GM21717 (cell line): ENCODE results near the gene MYOG.

Experiments used
- ATAC-seq: cut with Tn5 transposase; IDR thresholded peaks from one replicate; pipeline ENCODE4 v1.9.1; 2021; ENCODE audit warnings: mild to moderate bottlenecking, moderate library complexity; ENCODE audit not compliant: unreplicated experiment

MYOG gene

DNA sequence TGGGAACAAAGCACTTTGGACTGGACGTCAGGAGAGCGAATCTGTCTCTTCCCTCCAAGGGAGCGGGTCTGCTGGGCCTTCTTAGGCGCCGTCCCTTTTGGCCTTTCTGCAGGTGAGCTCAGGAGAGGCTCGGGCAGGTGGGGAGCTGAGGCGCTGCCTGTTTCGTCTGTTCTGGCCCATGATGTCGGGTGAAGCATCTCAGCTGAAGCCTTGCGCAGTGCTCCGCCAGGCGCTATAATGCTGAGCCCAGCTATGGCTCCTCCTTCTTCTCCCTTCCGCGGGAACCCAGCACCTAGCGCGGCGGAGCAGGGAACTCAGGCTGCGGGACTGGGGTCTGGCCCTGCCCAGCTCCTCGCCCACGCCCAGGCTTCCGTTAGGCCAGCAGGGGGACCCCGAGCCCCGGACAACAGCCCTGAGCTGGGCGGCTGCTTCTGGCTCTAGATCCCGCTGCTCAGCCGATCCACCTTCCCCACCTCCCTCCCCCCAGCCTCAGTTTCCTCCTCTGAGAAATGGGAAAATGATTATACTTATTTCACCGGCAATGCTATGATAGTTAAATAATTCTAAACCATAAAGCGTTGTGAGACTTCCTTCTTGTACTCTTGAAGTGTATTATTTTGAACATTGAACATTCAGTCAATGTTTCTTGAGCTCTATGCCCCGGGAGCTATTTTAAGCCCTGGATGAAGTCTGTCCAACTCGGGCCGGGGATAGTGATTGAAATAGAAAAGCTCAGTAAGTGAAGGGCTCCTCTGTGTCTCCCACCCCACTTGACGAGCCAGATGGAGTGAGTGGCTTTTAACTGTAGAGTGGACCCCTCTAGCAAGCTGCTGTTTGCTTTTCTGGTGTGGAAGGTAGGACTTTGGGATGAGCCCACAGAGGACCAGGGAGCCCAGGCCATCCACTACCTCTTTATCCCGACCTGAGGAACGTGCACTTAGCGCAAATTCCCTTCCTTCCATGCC, 32.1 kb upstream of the MYOG start:
- no peak for ATAC-seq

DNA sequence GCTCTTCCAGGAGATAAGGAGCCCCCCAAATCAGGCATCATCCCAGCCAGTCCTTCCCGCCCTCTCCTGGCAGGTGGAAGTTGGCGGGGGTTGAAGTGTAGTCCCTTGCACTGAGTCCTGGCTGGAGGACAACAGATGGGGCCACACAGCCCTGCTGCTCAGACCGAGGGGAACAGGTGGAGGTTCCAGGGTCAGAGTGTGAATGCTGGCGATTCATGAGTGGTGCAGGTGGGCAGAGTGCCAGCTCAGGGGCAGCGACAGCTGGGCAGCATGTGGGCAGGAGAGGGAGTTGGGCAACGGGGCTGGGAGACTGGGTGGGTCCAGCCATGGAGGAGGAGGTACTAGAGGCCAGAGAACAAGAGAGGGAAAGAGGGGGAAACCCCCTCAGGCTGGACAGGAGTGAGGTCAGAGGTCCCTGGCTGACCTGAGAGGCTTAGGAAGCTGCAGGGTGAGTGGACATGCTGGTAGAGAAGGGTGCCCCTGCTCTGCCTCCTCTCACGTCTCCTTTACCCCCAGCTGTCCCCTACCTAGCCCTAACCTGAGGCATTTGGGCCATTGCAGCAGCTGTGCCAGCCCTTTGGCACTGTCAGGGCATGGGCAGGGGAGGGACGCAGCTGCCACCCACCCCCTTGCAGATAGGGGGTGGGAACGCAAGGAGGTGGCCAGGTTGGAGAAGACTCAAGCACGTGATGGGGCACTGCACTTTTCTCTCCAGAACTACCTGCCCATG, 30.4 kb upstream of the MYOG start:
- ATAC-seq, result no peak

DNA sequence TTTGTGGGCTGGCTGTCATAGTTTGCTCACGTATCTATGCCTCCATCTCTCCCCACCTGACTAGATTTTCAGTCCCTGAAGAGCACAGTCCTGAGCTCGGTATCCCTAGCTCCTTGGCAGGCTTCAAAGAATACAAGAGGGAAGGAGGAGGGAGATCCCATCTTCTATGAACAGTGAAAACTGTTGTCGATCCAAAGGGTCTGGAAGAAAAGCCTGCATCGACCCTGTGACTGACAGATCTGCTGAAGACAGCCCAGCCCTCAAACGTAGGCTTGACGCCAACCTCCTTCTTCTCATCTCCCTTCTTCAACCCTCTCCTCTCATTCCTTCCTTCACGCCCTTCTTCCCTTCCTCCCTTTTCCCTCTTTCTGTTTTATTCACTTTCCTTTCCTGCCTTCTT, 28.4 kb upstream of the MYOG start:
- ATAC-seq, result no peak

DNA sequence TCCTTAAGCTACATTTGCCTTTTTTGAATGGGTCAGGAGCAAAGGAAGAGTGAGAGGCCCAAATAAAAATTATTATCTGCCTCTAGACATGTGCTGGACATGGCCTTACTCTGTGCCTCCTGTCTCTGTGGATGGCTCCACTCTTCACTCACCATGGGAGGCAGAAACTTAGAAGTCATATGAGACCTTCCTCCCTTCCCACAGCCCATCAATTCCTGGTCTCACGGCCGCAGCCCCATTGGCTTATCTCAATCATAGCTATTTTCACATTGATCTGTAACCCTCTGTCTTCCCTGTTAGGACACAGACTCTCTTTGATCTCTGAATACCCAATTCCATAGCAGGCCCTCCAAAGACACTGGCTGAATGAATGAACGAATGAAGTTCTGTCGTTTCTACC, 27.5 kb upstream of the MYOG start:
- ATAC-seq, result no peak

DNA sequence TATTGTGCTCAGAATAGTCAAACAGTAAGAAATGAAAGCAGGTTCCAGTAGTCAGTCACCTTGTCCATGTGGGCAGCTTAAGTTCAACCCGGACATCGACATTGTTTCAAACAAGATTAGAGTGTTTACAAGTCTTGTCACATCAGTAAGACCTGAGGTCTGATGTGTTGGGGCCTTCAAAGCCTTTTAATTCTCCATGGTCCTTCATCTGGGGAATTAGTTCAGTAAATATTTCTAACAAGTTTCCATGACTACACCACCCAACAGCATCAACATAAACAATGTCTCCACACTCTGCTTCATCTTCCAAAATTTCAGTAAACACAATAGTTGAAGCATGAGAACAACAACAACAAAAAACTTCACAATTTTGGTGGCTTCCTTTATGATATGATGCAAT, 26.7 kb upstream of the MYOG start:
- ATAC-seq, result no peak

DNA sequence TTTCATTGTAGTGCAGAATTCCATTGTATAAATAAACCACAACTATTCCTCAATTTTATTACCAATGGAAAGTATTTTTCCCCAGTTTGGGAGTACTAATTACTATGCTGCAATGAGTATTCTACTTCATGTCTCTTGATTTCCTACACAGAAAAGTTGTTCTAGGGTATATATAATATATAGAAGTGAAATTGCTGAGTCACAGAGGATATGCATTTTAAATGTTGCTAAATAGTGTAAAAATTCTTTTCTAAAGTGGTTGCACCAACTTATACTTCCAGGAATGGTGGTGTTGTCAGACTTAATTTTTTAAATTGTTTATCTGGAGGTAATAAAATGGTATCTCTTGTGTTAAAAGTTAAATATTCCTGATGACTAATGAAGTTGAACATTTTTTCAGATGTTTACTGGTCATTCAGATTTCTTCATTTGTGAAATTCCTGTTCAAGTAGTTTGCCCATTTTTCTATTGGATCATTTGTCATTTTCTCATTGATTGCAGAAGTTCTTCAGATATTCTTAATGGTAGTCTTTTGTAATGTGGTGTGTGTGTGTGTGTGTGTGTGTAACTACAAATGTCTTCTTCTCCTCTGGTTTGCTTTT, 19.1 kb upstream of the MYOG start:
- ATAC-seq, result no peak

DNA sequence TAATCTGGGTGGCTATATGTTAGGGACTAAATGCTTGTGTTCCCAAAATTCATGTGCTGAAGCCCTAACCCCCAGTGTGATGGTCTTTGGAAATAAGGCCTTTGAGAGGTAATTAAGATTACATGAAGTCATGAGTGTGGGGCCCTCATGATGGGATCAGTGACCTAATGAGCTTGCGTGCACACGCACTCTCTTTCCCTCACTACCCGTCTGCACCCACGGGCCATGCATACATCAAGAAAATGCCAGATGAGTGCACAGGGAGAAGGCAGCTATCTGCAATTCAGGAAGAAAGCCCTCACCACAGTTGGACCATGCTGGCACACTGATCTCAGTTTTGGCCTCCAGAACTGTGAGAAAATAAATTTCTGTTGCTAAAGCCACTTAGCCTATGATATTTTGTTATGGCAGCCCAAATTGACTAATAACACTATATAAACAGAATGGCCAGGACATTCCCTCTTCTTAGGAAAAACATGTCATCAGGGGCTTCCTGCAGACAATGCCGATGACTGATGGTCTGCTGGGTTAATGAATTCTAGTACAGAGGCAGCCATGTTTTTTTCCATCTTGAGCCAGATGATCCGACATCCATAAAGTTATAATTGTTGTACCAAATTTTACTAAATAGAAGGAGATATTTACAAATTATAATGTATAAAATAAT, 18.1 kb upstream of the MYOG start:
- no peak for ATAC-seq

DNA sequence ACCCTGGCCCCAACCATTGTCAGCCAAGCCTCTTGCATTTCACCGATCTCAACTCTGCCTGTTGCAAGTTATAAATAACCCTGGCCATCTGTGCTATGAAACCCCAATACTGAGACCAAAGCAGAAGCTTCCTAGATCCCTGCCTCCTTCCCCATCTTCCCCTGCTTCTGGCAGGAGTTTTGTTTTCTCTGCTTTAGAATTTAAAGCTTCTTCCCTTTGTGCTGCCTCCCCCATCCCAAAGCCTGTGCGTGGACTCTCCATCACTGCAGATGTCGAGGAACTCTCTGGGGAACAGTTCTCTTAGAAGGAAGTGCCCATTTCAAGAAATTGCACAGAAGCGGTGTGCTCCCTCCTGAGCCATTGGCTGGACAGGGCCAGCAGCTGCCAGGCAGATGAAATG, 17.4 kb upstream of the MYOG start:
- ATAC-seq, result no peak

DNA sequence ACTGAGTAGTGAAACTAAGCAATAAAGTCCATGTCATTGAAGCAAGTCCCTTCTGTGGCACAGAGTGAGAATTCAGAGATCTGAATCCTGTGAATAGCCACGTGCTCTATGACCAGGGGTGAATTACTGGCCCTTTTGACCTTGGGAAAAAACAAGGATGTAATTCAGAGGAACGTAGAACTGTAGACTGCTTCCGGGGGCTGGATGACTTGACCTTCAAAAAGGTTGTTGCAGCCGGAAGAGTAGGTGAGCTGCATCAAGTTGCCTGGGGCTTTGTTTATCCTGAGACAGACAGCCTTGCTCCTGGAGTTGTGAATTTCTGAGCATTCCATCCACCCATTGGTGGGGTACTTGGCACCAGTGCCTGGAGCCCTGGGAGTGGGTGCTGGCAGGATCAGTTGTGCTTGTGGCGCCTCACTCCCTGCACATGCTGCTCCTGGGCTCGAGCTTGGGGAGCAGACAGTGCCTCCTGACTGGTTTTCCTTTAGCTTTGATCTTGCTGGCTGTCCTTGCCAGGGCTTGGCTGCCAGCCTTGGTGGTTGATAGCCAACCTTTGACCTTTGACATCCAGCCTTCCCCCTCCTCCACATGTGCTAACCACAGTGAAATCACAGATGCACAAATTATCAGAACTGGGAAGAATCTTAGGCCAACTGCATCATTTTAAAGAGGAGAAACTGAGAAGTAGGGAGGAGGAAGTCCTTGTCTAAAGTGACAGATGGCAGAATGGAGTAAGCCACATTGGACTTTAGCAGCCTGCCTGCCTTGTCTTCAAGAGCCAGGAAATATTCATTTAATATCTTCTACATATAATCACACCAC, 16.2 kb upstream of the MYOG start:
- no peak for ATAC-seq

DNA sequence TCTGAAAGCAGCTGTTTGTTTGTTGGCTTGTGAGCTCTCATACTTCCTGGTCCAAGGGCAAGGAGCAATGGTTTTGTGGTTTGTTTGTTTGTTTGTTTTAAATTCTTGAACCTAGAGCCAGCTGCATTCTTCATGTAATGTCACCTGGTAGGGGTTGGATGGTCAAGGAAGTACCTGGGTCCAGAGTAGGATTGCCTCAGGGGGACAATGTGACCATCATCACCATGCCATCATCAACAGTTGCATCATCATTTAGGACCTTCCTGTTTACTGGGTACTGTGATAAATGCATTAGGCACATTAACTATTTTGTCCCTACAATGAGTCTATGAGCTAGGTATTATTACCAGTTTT, 14.7 kb upstream of the MYOG start:
- no peak for ATAC-seq

DNA sequence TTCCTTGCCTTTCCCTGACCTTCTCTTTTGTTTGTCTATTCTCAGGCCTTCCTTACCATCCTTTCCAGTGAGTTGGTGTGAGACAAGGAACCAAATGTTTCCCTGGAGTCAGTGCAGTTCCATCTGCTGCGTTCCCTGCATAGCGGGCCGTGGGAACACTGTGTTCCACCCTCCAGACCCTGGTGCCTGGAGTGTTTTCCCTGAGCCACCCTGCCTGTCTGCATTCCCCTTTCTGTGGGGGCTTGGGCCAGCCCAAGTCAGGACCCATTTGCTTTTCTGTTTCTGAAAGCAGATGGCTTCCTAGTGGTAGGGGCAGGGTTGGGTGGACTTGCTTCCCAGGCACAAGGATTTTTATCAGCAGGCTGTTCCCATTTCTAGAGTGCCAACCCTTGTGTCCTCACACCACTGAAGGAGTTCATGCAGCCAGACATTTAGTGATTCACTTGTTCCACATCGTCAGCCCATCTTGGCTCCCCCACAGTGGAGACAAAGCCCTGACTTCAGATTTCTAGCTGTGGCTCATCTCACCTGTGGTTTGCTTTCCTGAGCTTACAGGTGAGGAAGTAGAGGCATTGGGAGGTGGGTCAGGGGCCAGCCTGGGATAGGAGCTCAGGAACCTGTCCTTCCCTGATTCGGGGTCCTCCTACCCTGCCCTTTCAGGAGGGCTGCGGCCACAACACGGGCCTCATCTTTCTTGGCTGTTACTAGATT, 14.1 kb upstream of the MYOG start:
- ATAC-seq, result no peak

DNA sequence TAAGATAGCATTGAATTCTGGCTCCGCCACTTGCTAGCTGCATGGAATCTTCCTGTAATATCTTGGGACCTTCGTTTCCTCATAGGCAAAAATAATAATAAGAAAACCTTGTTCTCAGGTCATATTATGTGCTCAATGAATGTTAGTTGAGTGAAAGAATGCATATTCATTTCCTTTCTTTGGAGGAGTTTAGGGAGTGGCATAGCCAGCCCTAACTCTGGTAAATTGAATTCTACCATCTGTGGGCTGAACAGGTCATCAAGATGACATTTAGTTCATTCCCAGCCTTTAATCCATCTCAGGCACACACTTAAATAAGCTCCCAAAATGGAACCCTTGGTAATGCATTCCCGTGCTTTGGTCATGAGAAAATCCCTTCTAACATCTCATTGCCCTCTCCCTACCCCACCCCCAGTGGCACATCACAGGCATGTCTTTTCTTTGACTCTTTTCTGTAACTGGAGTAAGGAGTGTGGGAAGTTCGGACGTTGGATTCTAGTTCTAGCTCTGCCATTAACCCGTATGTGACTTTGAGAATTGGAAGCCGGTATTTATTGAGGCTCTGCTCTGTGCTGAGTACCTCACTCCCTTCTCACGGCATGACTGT, 13.2 kb upstream of the MYOG start:
- no peak for ATAC-seq

DNA sequence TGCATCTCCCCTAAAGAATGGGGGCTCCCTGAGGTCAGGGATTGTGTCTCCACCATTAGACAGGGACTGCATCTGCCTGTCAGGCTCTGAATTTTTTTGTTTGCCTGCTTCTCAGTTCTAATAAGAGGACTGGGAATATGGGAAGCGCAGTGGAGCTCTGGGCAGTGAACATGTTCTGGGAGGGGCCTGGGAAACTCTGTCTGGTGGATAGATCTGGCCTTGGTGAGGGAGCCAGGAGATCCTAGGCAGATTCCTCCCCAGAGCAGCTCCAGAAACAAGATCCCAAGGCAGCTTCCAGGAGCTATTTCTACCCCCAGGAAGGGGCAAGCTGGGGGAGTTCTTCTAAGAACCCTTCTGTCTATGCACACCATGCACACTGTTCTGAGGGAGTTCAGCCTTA, 12.6 kb upstream of the MYOG start:
- ATAC-seq, result no peak

DNA sequence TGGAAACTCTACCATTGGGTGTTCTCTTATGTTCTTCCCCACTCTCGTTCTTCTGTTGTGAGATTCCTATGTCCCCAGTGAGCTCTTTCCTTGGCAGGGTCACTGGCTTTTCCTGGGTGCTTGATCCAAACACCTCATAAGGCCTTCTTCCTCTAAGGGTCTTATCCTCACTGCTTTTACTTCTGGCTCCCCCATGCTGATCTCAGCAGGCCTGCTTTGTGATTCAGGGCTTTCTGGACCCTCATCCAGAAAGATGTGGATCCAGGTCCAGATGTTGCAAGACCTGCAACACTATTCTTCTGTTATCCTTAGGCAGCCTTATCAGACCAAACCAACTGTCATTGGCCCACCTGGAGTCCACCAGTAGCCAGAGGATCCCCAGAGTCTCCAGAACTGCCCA, 11.2 kb upstream of the MYOG start:
- no peak for ATAC-seq

DNA sequence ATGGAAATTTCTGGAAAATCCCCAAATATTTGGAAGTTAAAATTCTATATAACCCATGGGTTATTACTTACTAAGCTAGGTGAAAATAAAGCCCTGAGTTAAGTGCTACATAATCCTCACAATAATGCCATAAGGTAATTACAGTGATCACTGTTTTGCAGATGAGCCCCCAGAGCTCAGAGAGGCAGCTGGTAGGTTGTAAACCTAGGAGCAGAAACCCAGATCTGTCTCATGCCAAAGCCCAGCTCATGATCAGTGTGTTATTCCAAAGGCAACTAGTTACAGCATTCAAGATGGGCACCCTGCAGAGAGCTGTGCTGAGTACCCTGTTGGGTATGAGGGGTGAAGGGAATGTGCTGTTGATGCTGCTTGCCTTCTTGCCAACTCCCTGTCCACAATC, 10.8 kb upstream of the MYOG start:
- ATAC-seq, result no peak

DNA sequence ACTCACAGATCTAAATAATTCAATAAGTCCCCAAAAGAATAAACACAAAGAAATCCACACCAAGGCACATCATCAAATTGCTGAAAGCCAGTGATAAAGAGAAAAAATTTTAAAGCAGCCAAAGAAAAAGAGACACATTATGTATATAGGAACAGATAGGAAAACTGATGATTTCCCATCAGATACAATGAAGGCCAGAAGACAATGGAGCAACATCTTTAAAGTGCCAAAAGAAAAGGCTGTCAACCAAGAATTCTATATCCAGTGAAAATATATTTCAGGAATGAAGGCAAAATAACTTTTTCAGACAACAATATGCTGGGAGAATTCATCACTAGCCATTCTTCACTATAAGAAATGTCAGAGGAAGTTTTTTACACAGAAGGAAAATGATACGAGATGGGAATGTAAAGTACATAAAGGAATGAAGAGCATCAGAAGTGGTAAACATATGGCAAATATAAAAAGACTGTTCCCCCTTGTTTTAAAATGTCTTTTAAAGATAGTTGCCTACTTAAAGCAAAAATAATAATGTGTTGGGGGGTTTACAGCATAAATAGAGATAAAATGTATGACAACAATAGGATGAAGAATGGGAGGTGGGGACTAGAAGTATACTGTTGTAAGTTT, 9.4 kb upstream of the MYOG start:
- ATAC-seq, result no peak

DNA sequence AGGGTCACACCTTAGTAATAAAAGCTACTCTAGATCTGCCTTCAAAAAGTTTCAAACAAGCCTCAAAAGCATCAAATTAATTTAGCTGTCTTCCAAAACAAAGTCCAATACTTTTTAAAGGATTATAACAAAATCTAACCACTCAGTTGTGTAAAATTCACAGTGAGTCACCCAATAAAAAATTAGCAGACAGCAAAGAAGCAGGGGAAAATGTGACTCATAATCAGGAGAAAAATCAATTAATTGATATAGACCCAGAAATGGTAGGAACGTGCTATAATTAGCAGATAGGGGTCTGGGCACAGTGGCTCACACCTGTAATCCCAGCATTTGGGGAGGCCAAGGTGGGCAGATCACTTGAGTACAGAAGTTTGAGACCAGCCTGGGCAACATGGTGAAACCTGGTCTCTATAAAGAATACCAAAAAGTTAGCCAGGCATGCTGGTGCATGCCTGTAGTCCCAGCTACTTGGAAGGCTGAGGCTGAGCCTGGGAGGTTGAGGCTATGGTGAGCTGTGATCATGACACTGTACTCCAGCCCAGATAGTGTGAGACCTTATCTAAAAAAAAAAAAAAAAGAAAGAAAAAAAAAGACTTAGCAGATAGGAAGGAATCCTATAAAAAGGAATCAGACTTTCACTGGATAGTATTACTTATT, 8.1 kb upstream of the MYOG start:
- ATAC-seq, result no peak

DNA sequence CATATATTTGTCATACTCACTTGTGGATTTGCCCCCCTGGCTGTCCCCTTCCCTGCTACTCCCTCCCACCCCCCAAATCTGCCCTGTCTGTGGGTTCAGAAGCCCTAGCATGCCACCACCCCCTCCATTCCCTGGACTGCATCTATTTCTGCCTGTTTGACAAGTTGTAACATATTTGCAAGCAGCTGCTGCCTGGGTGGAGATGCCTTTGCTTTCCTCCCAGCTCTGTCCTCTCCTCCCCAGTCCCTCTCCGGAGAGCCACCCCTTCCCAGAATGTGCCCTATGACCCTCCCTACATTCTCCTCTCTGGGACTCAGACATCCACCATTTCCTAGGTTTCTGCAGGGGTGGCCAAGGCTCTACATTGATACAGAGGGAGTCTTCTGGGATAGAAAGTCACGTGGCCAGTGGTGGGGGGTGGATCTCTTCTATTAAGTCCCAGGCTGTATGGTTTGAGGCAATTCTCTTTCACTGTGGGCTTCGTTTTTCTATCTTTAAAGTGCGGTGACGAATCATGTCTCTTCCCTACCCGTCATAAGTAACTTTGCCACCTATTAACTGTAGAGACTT, 6.0 kb upstream of the MYOG start:
- ATAC-seq, result no peak
